Natural killer cell treated with Interleukin-12 subunit alpha and Interleukin-12 subunit beta and Interleukin-15 and Interleukin-18, amount 100 ng/mL, for 72 hours (primary cell): ENCODE results near the gene ZNF334. TPM values are rescaled to one million over a fixed set of nuclear protein-coding genes. Genes with fewer than 3 reads are reported as not detected.

Experiments
- ATAC-seq, 2 donors: fragments of 150-1000 bp; cut with Tn5 transposase in 1 of 2; sonication (Bioruptor Pico), chemical (Tn5 transposase) in 1 of 2; 2 replicates each; pipeline ENCODE4 v1.10.0; 2021
- DNase-seq: peaks from one replicate; pipeline ENCODE4 v3.0.0; 2022; ENCODE audit warnings: low spot score
- H3K27ac Mint-ChIP-seq, 2 donors: 1 replicate in 1 of 2; 2 replicates in 1 of 2; pipeline ENCODE4 v1.8.0; 2022; ENCODE audit warnings: mixed read lengths in 2 of 2, mild to moderate bottlenecking in 1 of 2, moderate library complexity in 1 of 2
- H3K27me3 Mint-ChIP-seq, 2 donors: 1 replicate in 1 of 2; 2 replicates in 1 of 2; pipeline ENCODE4 v1.8.0; 2022; ENCODE audit warnings: mixed read lengths in 2 of 2
- H3K36me3 Mint-ChIP-seq: one replicate; pipeline ENCODE4 v1.8.0; 2022; ENCODE audit warnings: mixed read lengths
- H3K4me1 Mint-ChIP-seq, 2 donors: 1 replicate in 1 of 2; 2 replicates in 1 of 2; pipeline ENCODE4 v1.8.0; 2022; ENCODE audit warnings: low read depth in 2 of 2, mixed read lengths in 2 of 2, mild to moderate bottlenecking in 1 of 2
- H3K4me3 Mint-ChIP-seq: one replicate; pipeline ENCODE4 v1.8.0; 2022; ENCODE audit warnings: mixed read lengths
- H3K9me3 Mint-ChIP-seq: 2 replicates; pipeline ENCODE4 v1.8.0; 2022; ENCODE audit warnings: mixed read lengths
- total RNA-seq, 2 donors: library from RNA; stranded (reverse); gene quantifications; one replicate each; pipeline ENCODE4 v1.2.3, GENCODE V29; 2022

The ZNF334 gene
- total RNA-seq, 2 donors from 2014 or later = 0.70 to 0.78 TPM

GRCh38 chr20:46491354-46491753, 22.0 kb downstream of the ZNF334 start:
- H3K36me3 Mint-ChIP-seq = no peaks in the 10 kb centered on the region
- ATAC-seq (no peak), DNase-seq (no peak)
- H3K27me3 Mint-ChIP-seq = peaks cover 40 to 55% of the 10 kb centered on the region in 2 donors
- no peak overlapping the region for H3K4me3 Mint-ChIP-seq
- no peaks in the 10 kb centered on the region for H3K9me3 Mint-ChIP-seq
- no peak overlapping the region for H3K27ac Mint-ChIP-seq
- H3K4me1 Mint-ChIP-seq = no peaks in the 10 kb centered on the region

- peaks cover 52 to 75% of the 10 kb centered on the region in 2 donors for H3K27me3 Mint-ChIP-seq
- no peaks in the 10 kb centered on the region for H3K4me1 Mint-ChIP-seq
- H3K9me3 Mint-ChIP-seq = no peaks in the 10 kb centered on the region
- no peak overlapping the region for H3K4me3 Mint-ChIP-seq
- no peak for DNase-seq
- no peak for ATAC-seq
- H3K27ac Mint-ChIP-seq = no peak overlapping the region
- H3K36me3 Mint-ChIP-seq = no peaks in the 10 kb centered on the region
Measured at GRCh38 chr20:46488451-46488850, 24.9 kb downstream of the ZNF334 start.

- no peaks in the 10 kb centered on the region for H3K9me3 Mint-ChIP-seq
- ATAC-seq = no peak
- H3K27me3 Mint-ChIP-seq = peaks cover 49 to 74% of the 10 kb centered on the region in 2 donors
- H3K36me3 Mint-ChIP-seq = no peaks in the 10 kb centered on the region
- no peak overlapping the region for H3K4me3 Mint-ChIP-seq
- no peak for DNase-seq
- H3K27ac Mint-ChIP-seq = no peak overlapping the region
- no peaks in the 10 kb centered on the region for H3K4me1 Mint-ChIP-seq
Measured at GRCh38 chr20:46487628-46488027, 25.7 kb downstream of the ZNF334 start.

- no peaks in the 10 kb centered on the region for H3K9me3 Mint-ChIP-seq
- peaks cover 40 to 68% of the 10 kb centered on the region in 2 donors for H3K27me3 Mint-ChIP-seq
- H3K36me3 Mint-ChIP-seq = no peaks in the 10 kb centered on the region
- H3K4me3 Mint-ChIP-seq = no peak overlapping the region
- DNase-seq (no peak), ATAC-seq (no peak)
- no peak overlapping the region for H3K27ac Mint-ChIP-seq
- no peaks in the 10 kb centered on the region for H3K4me1 Mint-ChIP-seq
Measured at GRCh38 chr20:46485431-46485830, 27.9 kb downstream of the ZNF334 start.

GRCh38 chr20:46484954-46485353, 28.4 kb downstream of the ZNF334 start:
- DNase-seq = no peak
- ATAC-seq = no peak
- H3K27me3 Mint-ChIP-seq = peaks cover 41 to 70% of the 10 kb centered on the region in 2 donors

GRCh38 chr20:46483879-46484278, 29.5 kb downstream of the ZNF334 start:
- H3K36me3 Mint-ChIP-seq = no peaks in the 10 kb centered on the region
- no peak for DNase-seq
- no peak overlapping the region for H3K4me3 Mint-ChIP-seq
- no peak overlapping the region for H3K27ac Mint-ChIP-seq
- H3K4me1 Mint-ChIP-seq = no peaks in the 10 kb centered on the region
- peaks cover 43 to 70% of the 10 kb centered on the region in 2 donors for H3K27me3 Mint-ChIP-seq
- no peaks in the 10 kb centered on the region for H3K9me3 Mint-ChIP-seq
- ATAC-seq = no peak

More at GRCh38 chr20:46484954-46485353, 28.4 kb downstream of the ZNF334 start:
- Mint-ChIP-seq H3K27ac (no peak overlapping the region), H3K4me1 (no peaks in the 10 kb centered on the region), H3K9me3 (no peaks in the 10 kb centered on the region), H3K4me3 (no peak overlapping the region), H3K36me3 (no peaks in the 10 kb centered on the region)

GRCh38 chr20:46482864-46483263, 30.5 kb downstream of the ZNF334 start:
- no peak overlapping the region for H3K4me3 Mint-ChIP-seq
- DNase-seq (no peak), ATAC-seq (no peak)
- H3K4me1 Mint-ChIP-seq = no peaks in the 10 kb centered on the region
- H3K27ac Mint-ChIP-seq = no peak overlapping the region
- H3K9me3 Mint-ChIP-seq = no peaks in the 10 kb centered on the region
- H3K27me3 Mint-ChIP-seq = peaks cover 39 to 59% of the 10 kb centered on the region in 2 donors
- no peaks in the 10 kb centered on the region for H3K36me3 Mint-ChIP-seq

- peaks cover 20 to 41% of the 10 kb centered on the region in 2 donors for H3K27me3 Mint-ChIP-seq
- H3K36me3 Mint-ChIP-seq = no peaks in the 10 kb centered on the region
- ATAC-seq (no peak), DNase-seq (no peak)
- H3K4me3 Mint-ChIP-seq = no peak overlapping the region
- no peaks in the 10 kb centered on the region for H3K4me1 Mint-ChIP-seq
- no peak overlapping the region for H3K27ac Mint-ChIP-seq
- no peaks in the 10 kb centered on the region for H3K9me3 Mint-ChIP-seq
Measured at GRCh38 chr20:46477640-46478039, 35.7 kb downstream of the ZNF334 start.

- no peak for ATAC-seq
- Mint-ChIP-seq H3K27me3 (peaks cover 22 to 45% of the 10 kb centered on the region in 2 donors), H3K9me3 (no peaks in the 10 kb centered on the region), H3K27ac (no peak overlapping the region), H3K4me1 (no peaks in the 10 kb centered on the region), H3K4me3 (no peak overlapping the region), H3K36me3 (no peaks in the 10 kb centered on the region)
- DNase-seq = no peak
Measured at GRCh38 chr20:46477225-46477624, 36.1 kb downstream of the ZNF334 start.

- Mint-ChIP-seq H3K4me3 (no peak overlapping the region), H3K27me3 (peaks cover 7 to 35% of the 10 kb centered on the region in 2 donors), H3K4me1 (no peaks in the 10 kb centered on the region), H3K36me3 (no peaks in the 10 kb centered on the region), H3K27ac (no peak overlapping the region), H3K9me3 (no peaks in the 10 kb centered on the region)
- no peak for DNase-seq
- ATAC-seq = no peak
Measured at GRCh38 chr20:46468508-46468907, 44.9 kb downstream of the ZNF334 start.

- no peaks in the 10 kb centered on the region for H3K36me3 Mint-ChIP-seq
- H3K27ac Mint-ChIP-seq = no peak overlapping the region
- no peak overlapping the region for H3K4me3 Mint-ChIP-seq
- DNase-seq (no peak), ATAC-seq (no peak)
- no peaks in the 10 kb centered on the region for H3K4me1 Mint-ChIP-seq
- no peaks in the 10 kb centered on the region for H3K9me3 Mint-ChIP-seq
- H3K27me3 Mint-ChIP-seq = peaks cover 7 to 16% of the 10 kb centered on the region in 2 donors
Measured at GRCh38 chr20:46464451-46464850, 48.9 kb downstream of the ZNF334 start.

- peaks cover 10 to 16% of the 10 kb centered on the region in 2 donors for H3K27me3 Mint-ChIP-seq
- no peak overlapping the region for H3K4me3 Mint-ChIP-seq
- ATAC-seq (no peak), DNase-seq (no peak)
- no peaks in the 10 kb centered on the region for H3K4me1 Mint-ChIP-seq
- H3K27ac Mint-ChIP-seq = no peak overlapping the region
- H3K36me3 Mint-ChIP-seq = no peaks in the 10 kb centered on the region
- H3K9me3 Mint-ChIP-seq = no peaks in the 10 kb centered on the region
Measured at GRCh38 chr20:46463852-46464251, 49.5 kb downstream of the ZNF334 start.

GRCh38 chr20:46461808-46462207, 51.6 kb downstream of the ZNF334 start:
- no peak overlapping the region for H3K27ac Mint-ChIP-seq
- peaks cover 1% of the 10 kb centered on the region for H3K9me3 Mint-ChIP-seq
- H3K4me3 Mint-ChIP-seq = no peak overlapping the region
- H3K27me3 Mint-ChIP-seq = peaks cover 14 to 24% of the 10 kb centered on the region in 2 donors
- no peak for DNase-seq
- H3K36me3 Mint-ChIP-seq = peaks cover 3% of the 10 kb centered on the region
- ATAC-seq = no peak
- no peaks in the 10 kb centered on the region for H3K4me1 Mint-ChIP-seq

GRCh38 chr20:46458866-46459750, 54.3 kb downstream of the ZNF334 start:
- Mint-ChIP-seq H3K27ac (no peak overlapping the region), H3K4me3 (no peak overlapping the region), H3K9me3 (peaks cover 9% of the 10 kb centered on the region), H3K4me1 (no peaks in the 10 kb centered on the region), H3K36me3 (peaks cover 16% of the 10 kb centered on the region), H3K27me3 (peaks cover 24 to 42% of the 10 kb centered on the region in 2 donors)
- no peak for DNase-seq
- ATAC-seq = no peak
